Activated CD4-positive, alpha-beta T cell treated with anti-CD3 and anti-CD28 coated beads for 24 hours (primary cell): ENCODE results near the gene SYNE2.
"Not testable (repeated sequence)": the region's sequence is repeated elsewhere in the genome, so short reads cannot be mapped to it uniquely, and the experiment has no call there.

Source experiments
- DNase-seq, 2 donors: peaks; one replicate each; pipeline ENCODE4 v3.0.0-alpha.2; 2020; ENCODE audit warnings: low read depth in 2 of 2

Gene SYNE2

GRCh38 chr14:64074961-64075612, 222.3 kb downstream of the SYNE2 start:
- no peak for DNase-seq

DNA sequence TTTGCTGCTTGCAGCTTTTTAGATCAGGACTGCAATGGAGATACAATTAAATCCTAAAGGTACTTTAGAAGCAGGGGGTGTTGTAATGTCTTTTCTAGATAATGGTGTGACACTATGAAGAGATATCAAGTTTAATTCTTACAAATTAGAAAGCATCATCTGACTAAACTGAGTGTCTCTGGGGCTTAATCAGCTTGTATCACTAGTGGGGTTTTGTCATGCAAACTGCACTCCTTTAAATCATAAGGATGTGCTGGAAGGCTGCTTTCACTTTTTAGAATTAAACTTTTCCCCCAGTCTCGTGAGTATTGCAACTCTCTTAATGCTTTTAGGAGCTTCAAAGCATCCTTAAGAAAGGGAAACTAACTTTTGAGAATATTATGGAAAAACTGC, 222.8 kb downstream of the SYNE2 start:
- no peak for DNase-seq

- DNase-seq = no peak
Observed at GRCh38 chr14:64080452-64080851, 227.6 kb downstream of the SYNE2 start.

DNA sequence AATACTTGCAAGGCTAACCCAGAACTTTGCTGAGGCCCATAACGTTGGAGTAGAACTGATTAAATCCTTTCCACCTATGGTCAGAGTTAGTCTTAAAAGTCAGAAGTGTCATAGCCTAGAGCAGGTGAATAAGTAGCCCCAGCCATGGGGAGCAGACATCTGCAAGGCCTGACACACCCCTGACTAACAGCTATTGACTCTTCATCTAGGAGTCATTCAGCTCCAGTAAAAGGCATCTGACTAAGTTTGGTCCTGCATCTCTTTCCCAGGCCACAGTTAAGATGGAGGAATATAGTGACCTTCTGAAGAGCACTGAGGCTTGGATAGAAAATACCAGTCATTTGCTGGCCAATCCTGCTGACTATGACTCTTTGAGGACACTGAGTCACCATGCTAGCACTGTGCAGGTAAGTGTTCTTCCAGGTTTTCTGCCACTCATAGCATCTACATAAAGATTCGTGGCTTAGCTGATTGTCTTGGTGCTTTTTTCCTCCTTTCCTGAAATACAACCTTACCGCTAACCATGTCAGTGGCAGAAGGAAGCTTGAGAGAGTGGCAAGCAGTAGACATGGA, 228.5 kb downstream of the SYNE2 start:
- no peak for DNase-seq

DNA sequence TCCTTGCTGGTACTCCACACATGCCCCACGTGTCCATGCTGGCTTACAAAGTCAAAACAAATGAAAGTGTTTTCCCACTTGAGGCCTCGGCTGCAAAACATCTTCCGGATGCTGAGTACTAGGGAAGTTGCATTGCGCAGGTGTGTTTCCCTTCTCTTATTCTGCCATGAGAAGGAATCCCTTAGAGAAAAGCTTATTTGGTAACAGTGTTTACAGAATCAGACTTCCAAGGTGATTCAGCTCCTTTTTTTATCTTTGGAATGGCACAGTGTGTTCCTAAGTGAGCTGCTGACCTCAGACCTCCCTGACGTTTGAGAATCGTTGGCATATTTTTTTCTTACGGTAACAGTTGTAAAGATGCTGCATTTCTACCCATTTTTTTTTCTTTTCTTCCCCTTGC, 230.0 kb downstream of the SYNE2 start:
- DNase-seq = no peak

GRCh38 chr14:64088647-64088964, 235.8 kb downstream of the SYNE2 start:
- DNase-seq = no peak

DNA sequence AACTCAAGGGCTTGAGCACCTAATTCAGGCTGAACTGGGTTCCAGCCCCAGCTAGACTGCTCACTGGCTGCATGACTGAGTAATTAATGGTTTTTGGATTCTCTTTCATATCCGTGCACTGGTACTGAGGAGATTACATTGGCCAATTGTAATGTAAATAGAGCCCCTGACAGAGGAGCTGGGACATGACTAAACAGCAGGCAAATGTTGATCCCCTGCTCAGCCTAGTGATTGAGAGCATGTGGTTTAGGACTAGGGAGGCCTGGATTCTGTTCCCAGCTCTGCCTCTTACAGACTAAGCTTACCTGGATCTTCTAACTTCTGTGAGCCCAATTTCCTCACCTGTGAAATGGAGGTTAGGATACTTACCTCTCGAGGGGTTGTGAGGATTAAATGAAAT, 237.1 kb downstream of the SYNE2 start:
- DNase-seq = no peak

GRCh38 chr14:64091217-64091616, 238.4 kb downstream of the SYNE2 start:
- no peak for DNase-seq

- no peak for DNase-seq
Observed at GRCh38 chr14:64092338-64092737, 239.5 kb downstream of the SYNE2 start.

DNA sequence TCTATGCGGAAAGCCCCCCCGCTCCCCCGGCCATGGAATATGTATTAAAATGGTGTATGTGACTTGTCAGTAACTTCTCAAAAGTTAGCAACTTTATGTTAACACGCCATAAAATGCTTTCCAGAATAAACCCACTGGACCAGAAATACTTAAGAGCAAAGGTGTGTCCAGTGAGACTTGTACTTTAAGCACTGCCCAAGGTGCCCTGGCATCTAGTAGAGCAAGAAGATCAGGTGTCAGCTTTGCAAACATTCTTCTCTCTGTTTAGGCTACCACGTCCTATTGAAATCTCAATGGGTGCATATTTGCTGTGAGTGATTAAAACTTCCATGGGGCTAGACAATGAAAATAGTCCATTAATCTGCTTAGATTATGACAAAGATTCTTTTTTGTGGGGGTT, 240.1 kb downstream of the SYNE2 start:
- DNase-seq = no peak

GRCh38 chr14:64095620-64096019, 242.8 kb downstream of the SYNE2 start:
- no peak for DNase-seq

DNA sequence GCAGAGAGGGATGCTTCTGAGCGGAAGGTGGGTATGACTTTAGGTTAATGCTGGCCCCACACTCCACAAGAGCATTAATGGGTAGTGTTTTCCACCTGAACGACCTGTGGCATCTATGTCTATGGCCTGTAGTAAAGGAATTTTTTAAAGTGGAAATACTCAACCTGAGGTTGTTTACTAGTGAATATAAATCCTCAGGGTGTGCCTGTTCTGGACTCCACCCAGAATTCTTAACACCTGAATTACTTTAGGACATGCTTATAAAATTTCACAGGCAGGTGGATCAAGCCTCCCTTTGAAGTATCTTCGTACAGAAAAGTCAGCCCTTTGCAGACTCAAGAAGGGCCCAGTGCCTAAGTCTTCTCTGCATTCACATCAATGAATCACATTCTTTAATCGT, 245.3 kb downstream of the SYNE2 start:
- no peak for DNase-seq

- no peak for DNase-seq
Observed at GRCh38 chr14:64107438-64107837, 254.6 kb downstream of the SYNE2 start.

DNA sequence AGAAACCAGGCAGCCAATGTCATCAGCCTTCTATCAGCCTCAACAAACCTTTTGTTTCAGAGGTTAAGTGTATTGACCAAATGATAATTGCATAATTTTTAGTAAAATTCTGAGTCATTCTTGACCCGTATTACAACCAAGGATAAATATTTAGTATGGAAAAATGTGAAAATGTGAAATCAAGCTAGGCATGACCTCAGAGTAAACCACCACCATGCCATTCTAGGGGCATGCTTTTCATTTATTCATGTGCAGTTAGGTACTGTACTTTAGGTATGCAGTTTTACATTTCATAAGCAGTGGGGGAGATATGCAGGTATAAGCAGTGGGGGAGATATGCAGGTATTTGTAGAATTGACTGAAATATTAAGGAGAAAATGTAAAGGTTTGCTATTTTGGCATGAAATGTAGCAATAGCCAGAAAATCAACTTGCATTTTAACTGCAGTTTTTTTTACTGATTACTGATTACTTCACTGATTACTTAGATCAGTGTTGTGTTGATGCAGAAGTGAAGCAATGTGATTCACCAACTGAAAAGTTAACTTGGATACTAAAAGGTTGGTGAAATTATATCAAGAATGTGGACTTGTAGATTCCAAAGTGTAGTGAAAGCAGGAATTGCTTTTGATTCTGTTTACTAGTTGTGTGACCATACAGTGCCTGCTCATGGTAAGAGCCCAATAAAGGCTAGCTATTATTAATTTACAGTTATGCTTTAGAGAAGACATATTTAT, 257.2 kb downstream of the SYNE2 start:
- DNase-seq = no peak

DNA sequence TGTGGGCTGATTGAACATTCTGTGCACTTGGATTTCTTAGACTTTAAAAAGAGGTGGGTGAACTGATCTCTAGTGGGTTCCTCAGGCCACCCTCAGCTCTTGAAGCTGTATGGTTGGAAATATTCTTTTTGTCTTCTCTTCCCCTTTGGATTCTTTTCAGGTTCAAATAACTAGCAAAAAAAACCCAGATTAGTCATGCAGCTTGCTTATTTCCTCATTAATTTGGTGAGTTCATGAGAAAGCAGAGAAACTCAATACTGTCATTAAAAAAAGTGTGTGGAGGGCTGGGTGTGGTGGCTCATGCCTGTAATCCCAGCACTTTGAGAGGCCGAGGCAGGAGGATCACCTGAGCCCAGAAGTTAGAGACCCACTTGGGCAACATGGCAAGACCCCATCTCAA, 258.0 kb downstream of the SYNE2 start:
- no peak for DNase-seq

DNA sequence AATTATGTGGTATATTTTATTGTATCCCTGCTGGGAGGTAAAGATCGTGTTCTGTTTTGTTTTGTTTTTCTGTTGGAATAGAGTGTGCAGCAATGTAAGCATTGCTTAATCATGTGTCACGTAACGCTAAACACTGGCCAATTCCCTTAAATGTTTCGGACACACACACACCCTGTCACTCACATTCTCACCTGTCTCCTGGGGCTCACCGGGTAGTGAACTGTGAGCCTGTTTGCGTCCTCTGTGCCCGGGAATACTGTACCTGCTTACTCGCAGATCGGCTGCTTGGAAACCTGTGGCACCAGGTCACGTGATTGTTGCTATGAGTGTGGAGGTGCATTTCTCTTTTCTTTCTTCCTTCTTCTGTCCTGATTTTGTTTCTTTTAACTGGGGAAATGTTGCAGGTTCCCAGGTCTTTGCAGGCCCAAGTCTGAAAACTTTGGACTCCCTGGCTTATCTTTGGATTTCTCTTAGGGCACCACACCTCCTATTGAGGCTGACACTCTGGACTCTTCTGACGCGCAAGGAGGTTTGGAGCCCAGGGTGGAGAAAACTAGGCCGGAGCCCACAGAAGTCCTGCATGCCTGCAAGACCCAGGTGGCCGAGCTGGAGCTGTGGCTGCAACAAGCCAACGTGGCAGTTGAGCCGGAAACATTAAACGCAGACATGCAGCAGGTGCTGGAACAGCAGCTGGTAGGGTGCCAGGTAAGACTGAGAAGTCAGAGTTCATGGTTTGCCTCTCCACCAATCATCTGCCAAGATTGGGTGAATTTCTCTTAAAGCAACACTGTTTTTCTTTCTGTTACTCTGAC, 260.3 kb downstream of the SYNE2 start:
- no peak for DNase-seq

- DNase-seq = no peak
Observed at GRCh38 chr14:64114166-64114565, 261.4 kb downstream of the SYNE2 start.

DNA sequence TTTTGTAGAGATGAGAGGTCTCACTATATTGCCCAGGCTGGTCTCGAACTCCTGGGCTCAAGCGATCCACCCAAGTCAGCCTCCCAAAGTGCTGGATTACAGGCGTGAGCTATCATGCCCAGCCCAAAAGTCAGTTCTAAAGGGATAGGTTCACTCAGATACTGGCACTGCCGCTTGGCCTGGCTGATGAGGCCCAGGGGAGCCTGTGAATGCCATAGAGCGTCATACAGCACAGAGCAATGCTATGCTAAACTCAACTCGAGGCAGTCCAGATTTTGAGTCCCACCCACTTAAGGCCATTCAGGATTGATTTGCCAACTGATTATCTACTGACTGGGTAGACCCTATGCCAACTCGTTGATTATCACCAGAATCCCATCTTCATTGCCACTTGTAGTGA, 262.0 kb downstream of the SYNE2 start:
- no peak for DNase-seq

DNA sequence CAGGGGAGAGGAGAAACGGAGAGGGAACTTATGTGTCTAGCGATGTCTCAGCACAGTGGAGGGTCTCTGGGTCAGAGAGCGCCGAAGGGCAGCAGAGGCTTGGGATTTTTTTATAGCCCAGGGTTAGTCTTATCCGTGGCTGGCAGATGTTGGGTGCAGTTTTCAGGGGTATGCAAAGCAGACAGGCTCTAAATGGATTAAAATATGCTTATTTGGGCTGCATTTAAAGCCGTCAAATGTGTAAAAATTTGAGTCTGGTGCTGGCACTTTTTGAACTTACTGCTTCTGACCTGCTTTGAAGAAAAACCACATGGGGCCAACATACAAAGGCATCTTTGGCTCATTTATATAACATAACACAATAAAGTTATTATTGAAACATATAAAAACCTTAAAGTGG, 262.6 kb downstream of the SYNE2 start:
- no peak for DNase-seq

- DNase-seq = no peak
Observed at GRCh38 chr14:64117671-64118402, 265.0 kb downstream of the SYNE2 start.

DNA sequence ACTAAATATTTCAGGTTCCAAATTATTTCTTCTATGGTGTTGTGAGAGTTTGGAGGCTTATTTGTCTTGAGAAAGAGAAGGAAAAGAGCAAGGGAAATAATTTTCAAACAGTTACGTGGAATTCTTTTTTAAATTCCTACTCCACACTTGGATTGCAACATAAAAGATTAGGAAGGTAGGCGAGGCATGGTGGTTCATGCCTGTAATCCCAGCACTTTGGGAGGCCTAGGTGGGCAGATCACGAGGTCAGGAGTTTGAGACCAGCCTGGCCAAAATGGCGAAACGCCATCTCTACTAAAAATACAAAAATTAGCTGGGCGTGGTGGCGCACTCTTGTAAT, 265.6 kb downstream of the SYNE2 start:
- DNase-seq = not testable (repeated sequence)

DNA sequence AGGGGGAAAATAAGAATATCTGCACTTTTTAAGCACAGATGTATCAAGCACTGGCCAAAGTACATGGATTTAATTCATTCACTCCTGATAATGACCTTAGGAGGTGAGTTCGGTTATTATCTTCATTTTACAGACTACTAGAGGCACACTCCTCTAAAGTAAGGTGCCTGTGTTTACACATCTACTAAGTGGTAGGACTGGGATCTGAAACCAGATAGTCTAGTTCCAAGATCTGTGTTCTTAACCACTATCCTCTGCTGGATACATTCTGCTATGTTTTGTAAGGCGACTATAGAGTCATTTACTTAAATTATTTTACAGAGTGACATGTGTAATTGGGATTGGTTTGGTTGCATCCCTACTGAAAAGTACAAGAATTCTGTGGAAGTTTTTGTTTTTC, 266.1 kb downstream of the SYNE2 start:
- no peak for DNase-seq
